HG03280 (cell line): ENCODE measurements around the gene FAM200B.

ENCODE experiments used
- ATAC-seq: cut with Tn5 transposase; IDR thresholded peaks from one replicate; pipeline ENCODE4 v1.9.1; 2021; ENCODE audit warnings: mild to moderate bottlenecking, moderate library complexity; ENCODE audit not compliant: unreplicated experiment

FAM200B gene

DNA sequence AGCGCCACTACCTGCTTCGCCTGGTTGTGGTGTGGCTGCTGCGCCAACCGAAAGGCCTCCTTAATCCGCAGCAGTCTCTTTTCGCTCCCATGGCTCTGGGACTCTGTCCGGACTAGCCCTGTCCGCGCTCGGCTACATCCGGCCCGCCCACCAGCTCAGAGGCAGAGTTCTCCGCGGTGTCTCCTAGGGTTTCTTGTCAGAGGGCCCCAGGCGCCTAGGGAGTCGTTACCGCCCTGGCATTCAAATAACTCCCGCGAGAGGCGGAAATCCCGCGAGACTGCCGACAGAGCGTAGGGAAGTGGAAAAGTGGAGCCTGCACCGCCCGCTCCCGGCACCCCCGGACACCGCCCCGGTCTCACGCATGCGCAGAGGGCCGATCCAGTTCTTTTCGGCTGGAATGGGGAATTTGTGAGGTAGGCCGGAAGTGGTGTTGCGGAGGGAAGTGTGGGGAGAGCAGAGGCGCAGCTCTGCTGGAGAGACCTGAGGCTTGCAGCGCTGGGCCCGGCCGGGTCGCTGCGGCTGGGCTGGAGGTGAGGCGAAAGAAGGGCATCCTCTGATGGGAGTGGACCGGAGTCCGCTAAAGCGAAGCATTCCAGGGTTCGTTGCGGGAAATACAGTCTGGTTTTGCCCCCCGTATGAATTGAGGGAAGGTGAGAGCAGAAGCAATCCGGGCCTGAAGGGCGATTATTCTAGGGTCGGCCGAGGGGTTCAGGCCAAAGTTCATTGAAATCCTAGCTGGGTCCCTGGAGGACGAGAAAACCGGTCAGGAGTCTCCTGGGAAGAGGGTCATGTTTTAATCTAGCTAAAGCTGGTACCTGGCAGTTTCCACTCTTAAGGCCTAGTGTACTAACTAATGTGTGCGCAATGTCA, at the start of gene FAM200B:
Gene FAM200B, plus strand, starts transcription at position 456 of the 870 bp plus-strand sequence. CDS start 5,151 bp downstream, outside the sequence.
- peak; percentile 92 for ATAC-seq

DNA sequence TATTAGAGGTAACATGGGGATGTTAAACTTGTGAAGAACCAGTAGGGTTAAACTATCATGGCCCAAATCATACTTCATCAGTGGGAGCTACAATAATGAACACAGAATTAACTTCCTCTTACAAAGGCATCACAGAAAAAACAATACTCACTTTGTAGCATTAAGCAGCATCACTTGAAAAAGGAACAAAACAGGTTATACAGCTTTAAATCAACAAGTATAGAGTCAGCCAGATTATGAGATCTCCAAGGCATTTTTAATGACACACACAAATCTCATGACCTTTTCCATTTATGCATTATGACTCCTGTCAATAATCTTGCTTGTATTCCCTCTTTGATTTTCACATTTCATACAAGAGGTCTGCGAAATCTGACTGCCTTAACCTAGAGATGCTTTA, 44.8 kb upstream of the FAM200B start:
- no peak for ATAC-seq

DNA sequence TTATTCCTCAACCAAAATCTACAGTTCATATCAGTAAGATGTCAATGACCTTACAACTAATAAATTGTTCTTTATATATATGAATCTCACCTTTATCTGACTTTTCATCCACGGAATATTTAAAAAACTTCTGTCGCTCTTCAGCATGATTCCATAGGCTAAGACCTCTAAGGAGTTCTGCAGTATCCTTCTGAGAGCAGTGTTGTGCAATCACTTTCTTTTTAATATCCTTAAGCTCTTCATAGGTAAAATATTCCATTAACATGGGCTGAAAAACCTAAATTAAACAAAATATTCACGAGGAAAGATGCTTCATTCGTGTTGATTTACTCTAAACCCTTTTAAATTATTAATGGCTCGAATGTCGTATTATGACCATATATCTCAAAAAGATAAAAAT, 43.2 kb upstream of the FAM200B start:
- ATAC-seq = no peak

DNA sequence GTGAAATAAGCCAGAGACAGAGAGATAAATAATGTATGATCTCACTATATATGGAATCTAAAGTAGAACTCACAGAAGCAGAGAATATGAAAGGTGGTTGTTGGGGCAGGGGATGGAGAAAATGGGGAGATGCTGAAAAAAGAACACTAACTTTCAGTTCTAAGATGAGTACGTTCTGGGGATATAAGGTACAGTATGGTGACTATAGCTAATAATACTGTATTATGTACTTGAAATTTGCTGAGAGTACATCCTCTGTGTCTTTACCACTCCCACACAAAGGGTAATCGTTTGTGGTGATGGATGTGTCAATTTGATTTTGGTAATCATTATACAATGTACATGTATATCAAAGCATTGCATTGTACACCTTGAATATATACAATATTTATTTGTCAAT, 33.0 kb upstream of the FAM200B start:
- no peak for ATAC-seq

DNA sequence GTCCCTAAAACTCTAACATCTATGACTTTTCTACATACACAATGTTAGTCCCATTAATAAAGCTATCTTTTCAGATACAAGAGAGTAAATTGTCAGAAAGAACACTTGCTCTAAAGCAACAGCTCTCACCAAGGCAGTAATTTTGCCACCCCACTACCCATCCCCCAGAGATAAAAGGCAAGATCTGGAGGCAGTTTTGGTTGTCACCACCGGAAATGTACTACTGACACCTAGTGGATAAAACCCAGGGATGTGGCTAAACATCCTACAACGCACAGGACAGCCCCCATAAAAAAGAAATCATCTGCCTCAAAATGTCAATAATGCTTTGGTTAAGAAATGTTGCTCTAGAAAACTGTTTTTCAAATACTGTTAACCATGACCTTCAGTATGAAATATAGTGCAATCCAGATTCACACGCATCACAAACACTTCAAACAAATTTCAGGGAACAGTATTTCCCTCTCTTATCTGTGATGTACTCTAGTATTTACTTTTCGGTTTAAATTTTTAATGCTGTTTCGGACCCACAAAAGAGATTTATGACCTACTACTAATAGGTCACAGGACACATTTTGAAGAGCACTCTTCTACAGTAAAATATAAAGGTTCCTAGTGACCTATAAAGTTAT, 31.6 kb upstream of the FAM200B start:
- peak; percentile 44 for ATAC-seq

DNA sequence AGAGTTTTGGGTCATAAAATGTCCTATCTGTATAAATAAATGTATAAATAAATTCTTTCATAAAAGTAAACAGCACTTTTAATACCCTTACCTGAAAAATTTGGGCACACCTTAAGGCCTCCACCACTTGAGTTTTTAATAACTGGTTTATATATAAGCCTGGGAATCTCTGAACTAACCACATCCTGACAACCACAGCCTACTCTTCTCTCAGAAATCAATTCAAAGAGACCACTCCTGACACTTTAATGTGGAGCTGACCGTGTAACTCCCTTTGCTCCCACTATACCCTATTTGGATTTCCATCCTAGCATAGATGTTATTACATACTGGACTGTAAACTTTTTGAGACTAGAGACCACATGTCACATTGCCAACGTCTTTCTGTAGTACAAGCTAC, 30.0 kb upstream of the FAM200B start:
- no peak for ATAC-seq

DNA sequence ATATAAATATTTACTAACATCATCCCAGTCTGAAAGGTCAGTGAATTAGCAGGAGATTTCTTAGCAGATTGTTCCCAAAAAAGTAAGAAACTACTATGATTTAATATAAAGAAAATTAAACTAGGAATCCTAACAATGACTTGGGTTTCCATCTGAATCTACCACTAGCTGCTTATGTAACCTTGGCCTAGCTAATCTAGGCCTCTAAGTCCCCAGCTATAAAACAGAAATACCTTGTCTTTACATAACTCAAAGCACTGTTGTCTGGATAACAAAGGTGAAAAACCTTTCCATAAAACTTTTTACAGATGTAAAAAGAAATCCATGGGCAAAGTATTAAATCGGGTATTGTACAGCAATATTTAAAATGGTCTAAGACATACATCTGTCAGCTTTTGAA, 29.4 kb upstream of the FAM200B start:
- no peak for ATAC-seq

DNA sequence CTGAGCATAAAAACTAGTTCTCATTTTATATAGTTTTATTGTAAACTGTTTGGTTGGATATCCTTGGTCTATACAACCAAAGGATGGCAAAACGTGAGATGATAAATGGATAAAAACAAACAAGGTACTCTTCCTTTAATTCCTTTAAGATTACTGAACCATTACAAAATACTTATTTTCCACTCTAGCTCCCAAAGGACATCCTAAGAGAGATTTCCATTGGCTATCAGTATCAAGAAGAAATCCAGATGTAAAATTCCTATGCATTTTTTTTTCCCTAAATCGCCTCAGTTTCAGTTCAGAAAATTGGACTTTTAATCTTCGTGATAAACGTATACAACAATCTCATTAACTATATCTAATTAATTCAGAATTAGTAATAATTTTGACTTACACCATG, 28.8 kb upstream of the FAM200B start:
- no peak for ATAC-seq

DNA sequence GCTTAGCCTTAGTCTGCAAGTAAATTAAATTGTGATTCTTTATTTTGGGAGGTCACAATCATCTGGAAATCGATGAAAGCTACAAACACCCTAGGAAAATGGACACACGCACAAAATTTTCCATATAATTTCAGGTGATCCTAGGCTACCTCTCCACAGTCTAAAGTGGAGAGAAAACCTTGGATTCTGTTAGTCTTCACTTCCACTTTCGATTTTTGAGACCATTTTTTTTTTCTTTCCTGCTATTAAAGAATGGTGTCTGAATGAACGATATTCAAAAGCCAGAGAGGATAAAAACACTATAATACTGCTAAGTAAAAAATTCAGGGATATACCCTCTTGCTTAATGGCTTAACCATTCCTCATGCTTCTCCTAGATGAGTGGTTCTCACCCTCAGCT, 28.2 kb upstream of the FAM200B start:
- ATAC-seq = no peak

DNA sequence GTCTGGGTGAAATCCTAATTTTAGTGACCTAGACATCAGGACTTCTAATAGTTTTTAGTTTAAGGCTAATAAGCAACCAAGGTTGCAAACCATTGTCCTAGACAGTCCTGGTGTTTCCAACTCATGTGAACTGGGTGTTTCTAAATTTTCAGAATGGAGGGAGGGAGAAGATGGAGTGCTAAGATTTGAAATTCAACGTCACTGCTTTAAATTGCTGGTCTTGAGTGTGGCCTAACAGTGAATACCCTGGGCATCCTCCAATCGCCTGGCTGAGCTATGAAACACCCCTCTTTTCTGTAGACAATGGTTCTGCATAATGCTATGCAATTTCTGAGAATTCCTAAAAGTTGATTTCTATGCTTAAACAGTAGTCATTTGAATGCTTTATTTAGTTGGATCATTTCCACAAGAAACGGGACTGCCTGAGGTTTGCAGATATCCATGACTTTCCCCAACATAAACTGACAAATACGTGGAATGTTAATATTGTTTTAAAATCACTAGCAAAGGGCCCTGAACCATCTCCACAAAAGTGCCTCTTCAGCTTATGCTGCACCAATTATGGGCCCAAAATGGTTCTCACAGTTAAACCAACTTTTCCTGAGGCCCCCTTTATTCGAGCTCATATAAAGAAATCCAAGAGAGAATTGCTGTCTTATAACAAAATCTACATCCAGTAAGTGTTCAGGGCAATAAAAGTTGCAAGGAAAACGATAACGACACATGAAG, 27.6 kb upstream of the FAM200B start:
- peak; percentile 22 for ATAC-seq

DNA sequence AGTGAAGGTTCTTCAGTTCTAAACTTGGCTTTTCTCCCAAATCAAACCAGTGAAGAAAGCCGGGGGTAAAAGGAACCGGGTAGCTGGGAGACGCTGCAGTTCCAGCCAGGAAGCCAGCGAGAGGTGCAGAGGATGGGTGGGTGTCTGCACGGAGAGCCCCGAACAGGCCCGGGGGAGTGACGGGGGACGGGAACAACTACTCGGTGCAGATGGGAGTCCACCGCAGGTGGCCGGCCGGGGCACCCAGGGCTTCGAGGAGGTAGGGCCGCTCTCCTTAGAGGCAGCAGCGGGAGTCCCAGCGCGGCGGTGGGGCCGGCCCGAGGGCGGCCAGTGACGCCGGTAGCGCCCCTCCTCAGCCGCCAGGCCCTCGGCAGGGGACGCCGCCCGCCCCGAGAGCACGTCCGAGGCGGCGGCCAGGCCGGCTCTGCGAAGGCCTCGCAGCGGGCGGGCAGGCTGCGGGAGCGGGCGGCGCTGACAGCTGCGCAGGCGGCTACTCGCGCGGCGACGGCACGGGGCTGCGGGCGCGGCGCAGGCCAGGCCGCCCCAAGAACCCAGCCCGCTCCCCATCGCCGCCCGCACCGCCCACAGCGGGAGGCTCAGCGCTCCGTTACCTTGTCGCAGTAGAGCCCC, 26.9 kb upstream of the FAM200B start:
- ATAC-seq = peak; percentile 57

DNA sequence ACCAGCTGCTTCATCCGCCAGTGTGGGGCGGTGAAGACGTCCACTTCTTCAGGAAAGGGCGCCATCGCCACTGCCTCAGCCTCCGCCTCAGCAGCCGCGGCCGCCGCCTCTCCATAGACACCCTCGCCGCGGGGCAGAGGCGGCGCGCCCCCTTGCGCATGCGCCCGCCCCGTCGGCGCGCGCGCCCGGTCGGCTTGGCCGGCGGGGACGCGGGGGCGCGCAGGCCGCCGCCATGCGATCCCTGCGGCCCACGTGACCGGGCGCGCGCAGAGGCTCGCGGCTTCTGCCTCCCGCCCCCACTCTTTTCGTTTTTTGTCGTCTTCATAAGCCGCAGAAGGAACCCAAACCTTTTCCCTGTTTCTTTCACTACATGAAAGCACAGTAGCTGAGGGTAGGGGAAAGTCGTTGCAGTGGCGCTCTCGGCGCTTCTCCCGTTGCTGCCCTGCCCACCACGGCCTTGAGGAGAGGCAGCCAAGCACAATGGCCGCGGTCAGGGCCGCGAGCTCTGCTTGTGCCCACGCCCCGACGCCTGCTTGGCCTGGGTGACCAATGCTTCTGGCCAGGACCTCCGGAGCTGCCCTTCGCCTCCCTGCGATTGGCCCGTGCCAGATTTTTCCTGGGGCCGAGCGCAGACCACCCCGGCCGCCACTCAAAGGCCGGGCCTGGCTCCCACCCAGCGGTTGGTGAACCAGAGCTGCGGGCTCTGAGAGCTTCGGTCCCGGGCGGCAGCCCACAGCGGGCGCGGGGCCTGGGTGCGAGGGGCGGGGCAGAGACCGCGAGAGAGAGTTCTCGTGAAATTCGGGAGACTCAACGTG, 26.2 kb upstream of the FAM200B start, which contains the start of gene FBXL5:
Gene FBXL5, minus strand, starts transcription at position 135 of the 815 bp plus-strand sequence. Its CDS starts 70 bp downstream, at position 65.
- peak; percentile 73 for ATAC-seq

DNA sequence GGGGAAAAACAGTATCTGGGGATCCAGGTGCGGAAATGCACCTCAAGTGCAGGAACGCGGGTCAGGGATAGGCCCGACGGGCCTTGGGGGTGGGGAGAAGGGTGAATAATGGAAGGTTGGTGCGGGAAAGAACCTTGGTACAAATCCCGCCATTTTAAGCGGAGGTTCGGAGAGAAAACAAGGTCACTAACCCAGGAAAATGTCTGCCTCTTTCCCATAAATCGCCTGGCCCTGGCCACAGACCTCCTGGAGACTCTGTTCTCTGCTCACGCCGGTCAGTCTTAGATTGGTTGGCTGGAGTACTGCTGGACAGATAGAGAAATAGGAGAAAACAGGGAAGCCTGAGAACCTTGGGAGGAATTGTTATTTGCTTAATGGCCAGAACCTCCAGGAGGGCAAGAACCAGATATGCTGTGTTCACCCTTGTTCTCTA, 25.6 kb upstream of the FAM200B start:
- ATAC-seq = no peak

DNA sequence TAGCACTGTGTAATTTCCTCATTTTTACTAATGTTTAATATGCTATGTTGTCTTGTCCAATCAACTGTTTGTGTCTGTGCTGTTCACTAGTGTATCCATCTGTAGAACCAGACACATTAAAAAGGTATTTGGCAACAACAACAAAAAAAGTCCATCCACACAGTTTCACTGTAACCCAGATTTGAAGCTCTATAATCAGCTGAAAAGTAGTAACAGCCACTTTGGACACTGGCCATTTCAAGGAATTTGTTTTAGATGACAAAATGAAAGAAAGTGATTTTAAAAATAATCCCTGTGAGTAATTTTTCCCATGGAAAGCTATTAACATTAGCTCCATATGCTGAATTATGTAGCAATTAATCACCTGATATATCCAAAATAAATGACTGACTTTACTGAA, 24.3 kb upstream of the FAM200B start:
- ATAC-seq = no peak

DNA sequence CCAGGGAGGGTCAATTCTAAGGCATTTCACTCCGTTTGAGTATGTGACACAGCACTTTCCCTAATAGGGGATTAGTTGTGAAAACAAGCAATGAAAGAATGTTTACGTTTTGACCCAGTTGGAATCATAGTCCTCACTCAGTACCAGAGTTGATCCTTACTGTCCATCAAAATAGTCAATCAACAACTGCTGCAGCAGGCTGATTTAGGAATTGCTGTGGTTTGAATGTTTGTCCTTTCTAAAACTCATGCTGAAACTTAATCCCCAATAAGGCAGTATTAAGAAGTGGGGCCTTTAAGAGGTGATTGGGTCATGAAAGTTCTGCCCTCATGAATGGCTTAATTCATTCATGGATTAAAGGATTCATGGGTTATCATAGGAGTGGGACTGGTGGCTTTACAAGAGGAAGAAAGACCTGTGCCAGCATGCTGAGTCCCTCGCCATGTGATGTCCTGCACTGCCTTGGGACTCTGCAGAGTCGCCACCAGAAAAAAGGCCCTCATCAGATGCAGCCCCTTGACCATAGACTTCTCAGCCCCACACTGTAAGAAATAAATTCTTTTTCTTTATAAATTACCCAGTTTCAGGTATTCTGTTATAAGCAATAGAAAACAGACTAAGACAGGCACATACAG, 23.4 kb upstream of the FAM200B start:
- no peak for ATAC-seq

DNA sequence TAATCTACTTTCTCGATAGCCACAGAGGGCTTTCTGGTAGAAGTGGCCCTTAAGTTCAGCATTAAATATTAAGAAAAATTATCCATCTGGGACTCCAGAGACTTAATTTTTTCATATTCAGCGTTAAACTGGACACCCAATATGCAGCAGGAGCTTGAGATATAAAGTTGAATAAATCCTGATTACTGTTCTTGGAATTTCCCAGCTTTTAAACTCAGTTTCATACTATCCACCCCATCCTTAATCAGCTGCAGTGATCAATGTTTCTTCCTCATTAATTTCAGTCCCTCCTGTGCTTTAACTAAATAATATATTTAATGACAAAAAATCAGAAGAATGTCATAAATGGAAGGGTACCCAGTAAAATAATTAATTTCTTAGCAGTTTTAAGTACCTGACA, 22.8 kb upstream of the FAM200B start:
- ATAC-seq = no peak

DNA sequence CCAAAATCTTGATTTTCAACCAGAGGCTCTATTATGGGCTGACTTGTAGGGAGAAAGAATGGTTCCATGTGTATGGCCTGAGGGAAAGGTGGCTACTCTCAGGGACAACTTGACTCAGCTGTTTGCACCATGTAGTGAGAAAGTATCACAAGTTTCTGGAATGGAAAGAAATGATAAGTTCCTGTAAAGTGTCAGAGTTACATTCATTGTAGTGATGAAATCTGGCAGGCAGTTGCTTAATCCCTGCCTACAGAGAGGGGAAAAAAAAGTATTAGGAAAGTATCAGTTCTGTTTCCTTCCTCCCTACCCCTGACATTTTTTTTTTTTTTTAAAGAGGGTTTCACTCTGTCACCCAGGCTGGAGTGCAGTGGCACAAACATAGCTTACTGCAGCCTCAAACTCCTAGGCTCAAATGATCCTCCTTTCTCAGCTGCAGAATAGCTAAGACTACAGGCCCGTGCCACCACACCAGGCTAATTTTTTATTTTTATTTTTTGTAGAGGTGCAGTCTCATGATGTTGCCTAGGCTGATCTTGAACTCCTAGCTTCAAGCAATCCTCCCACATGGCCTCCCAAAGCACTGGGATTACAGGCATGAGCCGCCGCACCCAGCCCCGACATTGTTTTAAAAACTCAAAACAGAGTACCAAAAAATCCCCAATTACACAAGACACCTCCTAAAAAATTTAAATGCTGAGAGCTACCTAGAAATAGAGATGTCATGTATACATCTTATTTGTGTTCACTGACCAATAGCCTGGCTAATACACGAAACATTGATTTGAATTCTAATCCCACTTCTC, 21.7 kb upstream of the FAM200B start:
- ATAC-seq = no peak

DNA sequence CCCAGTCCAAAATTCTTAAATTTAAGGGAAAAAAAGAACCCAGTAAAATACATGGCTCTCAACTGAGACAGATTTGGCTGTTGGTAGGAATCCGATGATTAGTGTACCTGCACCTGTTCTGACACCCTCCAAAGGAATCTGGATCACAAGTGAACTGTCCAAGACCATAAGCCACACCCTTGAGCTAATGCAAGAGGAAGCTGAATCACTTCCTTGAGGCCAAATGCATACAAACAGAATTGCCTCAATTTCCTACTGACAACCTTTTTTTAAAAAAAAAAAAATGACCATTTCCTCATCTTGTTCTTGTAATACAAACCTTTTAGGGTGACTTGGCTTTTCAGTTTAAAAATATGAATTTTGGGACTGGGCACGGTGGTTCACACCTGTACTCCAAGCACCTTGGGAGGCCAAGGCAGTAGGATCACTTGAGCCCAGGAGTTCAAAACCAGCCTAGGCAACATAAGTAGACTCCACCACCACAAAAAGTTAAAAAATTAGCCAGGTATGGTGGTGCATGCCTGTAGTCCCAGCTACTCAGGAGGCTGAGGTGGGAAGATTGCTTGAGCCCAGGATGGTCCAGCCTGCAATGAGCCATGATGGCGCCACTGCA, 15.8 kb upstream of the FAM200B start:
- ATAC-seq = no peak

DNA sequence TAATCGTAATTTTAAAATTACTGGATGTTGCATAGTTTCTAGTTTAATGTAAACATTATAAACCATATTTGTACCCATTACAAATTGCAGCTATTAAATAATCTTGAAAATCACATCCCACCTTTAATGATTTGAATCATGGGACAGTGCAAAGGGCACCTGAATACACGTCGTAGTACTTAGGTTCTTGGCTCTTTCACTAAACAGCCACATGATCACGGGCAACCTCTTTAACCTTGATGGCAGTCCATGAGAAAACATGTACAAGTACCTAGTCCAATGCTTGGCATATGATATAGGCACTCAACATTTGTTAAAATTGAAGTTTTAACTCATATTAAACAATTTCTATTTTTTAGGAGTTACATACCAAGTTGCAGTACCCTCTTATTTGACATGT, 14.6 kb upstream of the FAM200B start:
- ATAC-seq = no peak
